H1 (cell line): ENCODE data around the gene MAP4K4.

Experiments used
- CBX5 ChIP-seq: fragments of 300-800, 300-1000 bp; sonication (generic); IDR thresholded peaks from 2 replicates; pipeline ENCODE4 v1.7.1; 2016; ENCODE audit warnings: antibody characterized with exemption, low read length, low read depth
- CEBPB ChIP-seq: IDR thresholded peaks from 2 replicates; pipeline ENCODE4 v1.6.1; 2012; ENCODE audit warnings: low read depth, low read length
- CTCF ChIP-seq, 3 experiments: IDR thresholded peaks; 1 replicate in 2 of 3; 2 replicates in 1 of 3; pipeline versions ENCODE4 v1.5.1 to v1.6.1; 2011; ENCODE audit warnings: low read length in 3 of 3, mild to moderate bottlenecking in 3 of 3, inconsistent platforms in 2 of 3, low read depth in 1 of 3, moderate library complexity in 1 of 3; ENCODE audit not compliant: insufficient read depth in 1 of 3; ENCODE audit errors: control extremely low read depth in 1 of 3
- E2F6 ChIP-seq: IDR thresholded peaks from 2 replicates; pipeline ENCODE4 v1.6.1; 2012; ENCODE audit warnings: inconsistent platforms
- EP300 ChIP-seq, 2 experiments: IDR thresholded peaks; 1 replicate in 1 of 2; 2 replicates in 1 of 2; pipeline ENCODE4 v1.6.1; 2011 to 2012; ENCODE audit warnings: low read depth in 2 of 2, low read length in 2 of 2, mild to moderate bottlenecking in 2 of 2, borderline replicate concordance in 1 of 2, inconsistent platforms in 1 of 2, moderate library complexity in 1 of 2
- EZH2 ChIP-seq: fragments of 200-600 bp; sonication (generic); IDR thresholded peaks from 2 replicates; pipeline ENCODE4 v1.7.1; 2012; ENCODE audit warnings: low read depth, mild to moderate bottlenecking, moderate library complexity, low read length, inconsistent platforms; ENCODE audit not compliant: severe bottlenecking
- JUND ChIP-seq: IDR thresholded peaks from 2 replicates; pipeline ENCODE4 v1.6.1; 2011; ENCODE audit warnings: mild to moderate bottlenecking, improper control_type of control experiment, low read length
- POLR2A ChIP-seq, 2 experiments: IDR thresholded peaks; 1 replicate in 1 of 2; 2 replicates in 1 of 2; pipeline ENCODE4 v1.6.1; 2011; ENCODE audit warnings: low read depth in 2 of 2, low read length in 2 of 2, mild to moderate bottlenecking in 2 of 2; ENCODE audit errors: control extremely low read depth in 1 of 2
- POLR2AphosphoS5 ChIP-seq: IDR thresholded peaks from 2 replicates; pipeline ENCODE4 v1.6.1; 2011; ENCODE audit warnings: low read depth, low read length
- POU5F1 ChIP-seq: IDR thresholded peaks from 2 replicates; pipeline ENCODE4 v1.6.1; 2011; ENCODE audit warnings: low read depth, mild to moderate bottlenecking, low read length, moderate library complexity
- TAF7 ChIP-seq: optimal IDR thresholded peaks from 2 replicates; pipeline ENCODE3; 2011; ENCODE audit warnings: low read depth, mild to moderate bottlenecking, inconsistent platforms, low read length, moderate library complexity, borderline replicate concordance

- TF ChIP-seq EZH2 = no peak
- no peak for TF ChIP-seq CTCF (IDR thresholded peaks at IDR 0.05; ENCODE audit: control extremely low read depth in 1 of 3, insufficient read depth in 1 of 3, low read depth in 1 of 3, low read length in 3 of 3)
- TF ChIP-seq CEBPB = no peak
- TF ChIP-seq EP300 (IDR thresholded peaks at IDR 0.05; ENCODE audit: borderline replicate concordance in 1 of 2, low read depth in 2 of 2, low read length in 2 of 2) = no peak
- TF ChIP-seq CBX5 = no peak
- no peak for TF ChIP-seq TAF7
- no peak for TF ChIP-seq POLR2A (IDR thresholded peaks at IDR 0.05; ENCODE audit: control extremely low read depth in 1 of 2, low read depth in 2 of 2, low read length in 2 of 2)
- no peak for TF ChIP-seq E2F6
- no peak for TF ChIP-seq POU5F1
- no peak for TF ChIP-seq JUND
- TF ChIP-seq POLR2AphosphoS5 = no peak
These were observed 112.2 kb downstream of the MAP4K4 start for GRCh38 chr2:101809698-101810097.
